ENCODE data around the gene PTPRN2.
"Not testable (repeated sequence)": the region's sequence is repeated elsewhere in the genome, so short reads cannot be mapped to it uniquely, and the experiment has no call there.

The PTPRN2 gene

GRCh38 chr7:157952050-157952667 lies 635.5 kb downstream of the PTPRN2 start:
- no peak for DNase-seq

GRCh38 chr7:157951300-157952049 lies 636.1 kb downstream of the PTPRN2 start:
- no peak for DNase-seq

DNA sequence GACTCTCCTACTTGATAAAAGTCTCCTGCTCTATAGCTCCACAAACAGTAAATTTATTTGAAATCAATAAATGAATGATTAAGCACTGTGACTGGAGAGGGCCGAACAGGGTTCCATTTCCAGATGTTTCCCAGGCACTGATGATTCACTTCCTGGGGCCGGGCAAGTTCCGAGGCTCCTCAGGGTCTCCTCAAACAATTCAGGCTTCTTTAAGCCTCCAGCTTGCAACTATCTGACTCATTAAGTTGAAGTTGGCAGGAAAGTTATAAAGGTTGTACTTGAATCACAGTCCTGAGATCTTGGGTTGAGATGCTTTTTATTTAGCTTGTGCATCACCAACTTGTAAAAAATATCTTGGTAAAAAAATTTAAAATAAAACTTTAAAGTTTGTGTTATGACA lies 637.9 kb downstream of the PTPRN2 start:
- DNase-seq, result no peak

GRCh38 chr7:157947504-157947903 lies 640.1 kb downstream of the PTPRN2 start:
- DNase-seq, result no peak

- DNase-seq, result no peak
These were observed 641.1 kb downstream of the PTPRN2 start for GRCh38 chr7:157946398-157947060.

DNA sequence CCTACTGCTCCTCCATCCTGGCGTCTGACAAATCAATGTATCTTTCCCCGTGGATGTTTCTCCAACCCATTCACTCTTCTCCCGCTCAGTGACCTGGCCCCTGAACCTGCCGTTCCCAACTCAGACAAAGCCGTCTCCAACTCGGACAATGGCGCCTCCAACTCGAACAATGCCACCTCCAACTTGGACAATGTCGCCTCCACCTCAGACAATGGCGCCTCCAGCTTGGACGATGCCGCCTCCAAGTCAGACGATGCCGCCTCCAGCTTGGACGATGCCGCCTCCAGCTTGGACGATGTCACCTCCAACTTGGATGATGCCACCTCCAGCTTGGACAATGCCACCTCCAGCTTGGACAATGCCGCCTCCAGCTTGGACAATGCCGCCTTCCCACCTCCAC lies 642.2 kb downstream of the PTPRN2 start:
- no peak for DNase-seq

DNA sequence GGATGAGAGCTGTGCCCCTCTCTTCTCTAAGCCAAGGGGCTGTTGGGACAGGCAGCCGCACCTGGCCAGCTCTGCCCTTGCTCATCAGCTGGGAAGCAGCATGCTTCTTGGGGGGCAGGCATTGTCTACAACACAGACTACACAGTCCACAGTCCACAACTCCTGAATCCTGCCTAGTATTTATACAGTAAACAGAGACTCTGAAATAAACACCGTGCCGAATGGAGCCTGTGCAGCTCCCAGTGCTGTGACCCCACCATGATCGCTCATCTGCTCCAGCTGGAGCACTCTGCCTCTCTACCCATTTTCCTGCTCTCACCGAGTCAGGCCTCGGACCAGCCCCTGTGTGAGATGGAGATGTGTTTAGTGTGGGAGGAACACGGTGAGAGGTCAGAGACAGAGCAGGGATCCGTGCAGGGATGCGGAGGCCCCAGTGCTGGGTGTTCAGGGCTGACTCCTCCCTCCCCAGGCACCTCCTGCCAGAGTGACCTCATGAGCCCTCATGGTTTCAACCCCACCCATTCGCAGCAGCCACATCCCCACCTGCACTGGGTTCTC lies 642.8 kb downstream of the PTPRN2 start:
- no peak for DNase-seq

DNA sequence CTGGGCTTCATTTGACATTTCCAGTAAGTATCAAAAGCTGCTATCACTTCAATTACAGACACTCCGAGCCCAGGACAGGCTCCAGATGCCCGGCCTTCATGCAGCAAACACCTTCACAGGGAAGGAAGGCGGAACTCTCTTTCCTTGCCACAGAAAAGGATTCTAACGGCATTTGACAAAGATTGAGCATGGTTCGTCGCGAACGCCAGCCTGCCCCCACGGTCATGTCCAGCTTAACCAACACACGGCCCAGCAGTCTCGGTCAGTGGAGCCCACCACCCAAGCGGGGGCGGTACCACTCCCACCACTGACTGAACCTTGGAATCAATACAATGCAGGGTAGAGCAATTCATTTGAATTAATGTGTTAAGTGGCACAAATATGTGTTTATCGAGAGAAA lies 643.6 kb downstream of the PTPRN2 start:
- no peak for DNase-seq

DNA sequence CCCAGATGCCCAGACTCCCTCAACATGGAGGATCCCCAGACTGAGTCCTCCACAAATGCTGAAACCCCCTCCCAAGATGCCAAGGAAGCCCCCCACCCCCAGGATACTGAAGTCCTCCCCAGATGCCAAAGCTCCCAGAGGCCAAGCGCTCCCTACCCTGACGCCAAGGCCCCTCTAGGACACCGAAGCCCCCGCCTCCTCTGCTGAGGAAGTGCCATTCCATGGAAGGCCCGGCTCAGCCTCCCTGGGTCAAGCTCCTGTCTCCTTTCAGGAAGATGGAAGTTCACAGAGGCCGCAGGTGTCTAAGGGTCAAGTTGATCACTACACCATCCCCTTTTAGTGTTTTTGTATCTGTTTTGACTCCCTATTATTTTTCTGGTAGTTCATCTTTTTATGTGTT lies 644.1 kb downstream of the PTPRN2 start:
- DNase-seq, result no peak

DNA sequence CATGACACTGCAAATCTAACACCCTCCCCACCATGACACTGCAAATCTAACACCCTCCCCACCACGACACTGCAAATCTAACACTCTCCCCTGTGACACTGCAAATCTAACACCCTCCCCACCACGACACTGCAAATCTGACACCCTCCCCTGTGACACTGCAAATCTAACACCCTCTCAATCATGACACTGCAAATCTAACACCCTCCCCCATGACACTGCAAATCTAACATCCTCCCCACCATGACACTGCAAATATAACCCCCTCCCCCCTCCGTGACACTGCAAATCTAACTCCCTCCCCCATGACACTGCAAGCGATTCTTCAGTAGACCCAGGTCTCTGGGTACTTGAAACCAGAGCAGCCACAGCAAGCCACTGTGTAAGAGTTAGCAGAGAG lies 646.4 kb downstream of the PTPRN2 start:
- DNase-seq, result no peak

GRCh38 chr7:157940497-157940896 lies 647.1 kb downstream of the PTPRN2 start:
- DNase-seq, result no peak

DNA sequence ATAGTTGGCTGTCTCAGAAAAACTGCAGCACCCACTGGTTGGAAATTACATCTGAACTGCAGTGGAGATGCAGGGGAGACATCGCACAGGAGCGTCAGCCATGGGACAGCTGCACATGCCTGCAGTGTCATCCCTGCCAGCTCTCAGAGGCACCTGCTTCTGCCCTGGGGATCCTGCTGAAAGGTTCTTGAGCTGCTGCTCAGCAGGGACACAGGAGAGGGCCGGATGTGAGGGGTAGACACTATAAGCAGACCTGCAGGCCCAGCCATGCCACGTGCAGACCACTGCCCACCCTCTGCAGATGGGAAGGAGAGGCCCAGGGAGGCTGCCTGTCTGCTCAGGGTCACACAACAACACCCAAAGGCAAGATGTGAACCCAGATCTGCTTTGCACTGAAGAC lies 649.4 kb downstream of the PTPRN2 start:
- no peak for DNase-seq

DNA sequence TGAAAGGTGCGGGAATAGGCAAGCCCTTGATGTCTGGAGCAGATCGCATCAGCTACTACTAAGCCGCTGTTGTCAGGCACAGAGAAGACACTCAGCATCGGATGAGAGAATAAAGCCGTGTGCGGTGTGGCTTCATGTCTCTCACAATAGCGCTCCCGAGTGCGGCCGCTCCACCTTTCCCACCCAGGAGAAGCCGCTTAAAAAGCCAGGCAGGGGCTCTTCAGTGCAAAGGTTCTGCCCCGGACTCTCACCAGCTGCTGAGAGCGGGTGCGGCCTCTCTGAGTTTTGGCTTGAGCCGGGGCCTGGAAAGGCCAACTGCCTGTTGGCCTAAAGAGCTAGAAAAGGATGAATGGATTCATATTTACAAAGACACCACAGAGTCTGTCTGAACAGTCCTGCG lies 650.2 kb downstream of the PTPRN2 start:
- no peak for DNase-seq

- no peak for DNase-seq
These were observed 650.6 kb downstream of the PTPRN2 start for GRCh38 chr7:157936976-157937375.

GRCh38 chr7:157935721-157936120 lies 651.9 kb downstream of the PTPRN2 start:
- DNase-seq, result not testable (repeated sequence)

GRCh38 chr7:157933219-157934155 lies 654.1 kb downstream of the PTPRN2 start:
- DNase-seq, result not testable (repeated sequence)

DNA sequence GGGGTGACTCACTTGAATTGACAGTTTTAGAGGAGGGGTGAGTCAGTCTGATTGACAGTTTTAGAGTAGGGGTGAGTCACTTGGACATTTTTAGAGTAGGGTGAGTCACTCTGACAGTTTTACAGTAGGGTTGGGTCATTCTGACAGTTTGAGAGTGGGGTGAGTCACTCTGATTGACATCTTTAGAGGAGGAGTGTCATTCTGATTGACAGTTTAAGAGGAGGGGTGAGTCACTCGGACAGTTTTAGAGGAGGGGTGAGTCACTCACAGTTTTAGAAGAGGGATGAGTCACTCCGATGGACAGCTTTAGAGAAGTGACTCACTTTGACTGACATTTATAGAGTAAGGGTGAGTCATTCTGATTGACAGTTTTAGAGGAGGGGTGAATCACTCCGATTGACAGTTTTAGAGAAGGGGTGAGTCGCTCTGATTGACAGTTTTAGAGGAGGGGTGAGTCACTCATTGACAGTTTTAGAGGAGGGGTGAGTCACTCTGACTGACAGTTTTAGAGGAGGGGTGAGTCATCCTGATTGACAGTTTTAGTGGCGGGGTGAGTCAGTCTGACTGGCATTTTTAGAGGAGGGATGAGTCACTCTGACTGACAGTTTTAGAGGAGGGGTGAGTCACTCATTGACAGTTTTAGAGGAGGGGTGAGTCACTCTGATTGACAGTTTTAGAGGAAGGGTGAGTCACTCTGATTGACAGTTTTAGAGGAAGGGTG lies 655.0 kb downstream of the PTPRN2 start:
- no peak for DNase-seq

DNA sequence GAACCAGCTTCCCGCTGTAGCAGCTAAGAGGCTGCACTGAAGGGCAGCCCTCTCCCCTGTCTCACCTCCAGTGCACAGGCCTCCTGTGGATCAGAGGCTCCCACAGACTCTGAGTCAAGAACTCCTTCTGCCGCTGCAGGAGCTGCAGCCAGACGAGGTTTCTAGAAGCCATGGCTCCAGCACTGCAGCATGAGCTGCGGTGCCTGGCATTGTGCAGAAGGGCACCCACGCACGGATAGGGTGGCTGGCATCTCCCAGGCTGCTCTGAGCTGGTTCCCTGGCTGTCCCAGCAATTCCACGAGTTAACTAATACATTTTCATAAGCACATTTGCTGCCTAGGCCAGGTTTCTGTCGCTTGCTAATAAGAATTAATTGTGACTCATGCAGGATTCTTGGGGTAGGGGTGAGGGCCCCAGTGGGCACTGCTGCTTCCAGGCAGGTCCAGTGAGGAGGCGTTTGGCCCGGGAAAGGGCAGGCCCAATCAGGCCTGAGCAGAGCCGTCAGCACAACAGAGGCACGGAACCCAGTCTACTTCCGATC lies 656.6 kb downstream of the PTPRN2 start:
- DNase-seq, result no peak

GRCh38 chr7:157930441-157930840 lies 657.2 kb downstream of the PTPRN2 start:
- DNase-seq, result no peak

GRCh38 chr7:157929671-157930070 lies 658.0 kb downstream of the PTPRN2 start:
- DNase-seq, result no peak

- DNase-seq, result no peak
These were observed 658.7 kb downstream of the PTPRN2 start for GRCh38 chr7:157928808-157929425.
